K562 (cell line): Measurements from ENCODE around the gene SMPDL3B. TPM values are rescaled to one million over a fixed set of nuclear protein-coding genes. Genes with fewer than 3 reads are reported as not detected.

Source experiments
- ATAC-seq: fragments of 200-7000 bp; cut with Tn5 transposase; 3 replicates; pipeline ENCODE4 v1.9.1; 2020; ENCODE audit warnings: moderate library complexity
- BruUV-seq: library from RNA; stranded (reverse); fragments of 400-500 nt; replicated peaks from 2 replicates; lab custom pipeline; 2021; lab: Mats Ljungman, UMichigan
- CTCF ChIA-PET: fragments of 300-600 bp; formaldehyde crosslinking; extraction: SDS; loops from one replicate; lab custom pipeline; 2021; ENCODE audit warnings: low intra/inter-chr PET ratio; lab: Yijun Ruan, JAX
- POLR2A ChIA-PET: fragments of 300-600, 350-650 bp; sonication (Branson Sonifier 250); formaldehyde crosslinking; extraction: SDS; loops from one replicate; lab custom pipeline; 2021; ENCODE audit warnings: antibody characterized with exemption, inconsistent platforms; lab: Yijun Ruan, JAX
- DNase-seq, 4 experiments: peaks; one replicate each; pipeline versions ENCODE4 v3.0.0 to v3.0.0-alpha.2; 2011 to 2018; ENCODE audit warnings: low spot score in 3 of 4, mixed read lengths in 3 of 4; ENCODE audit errors: extremely low read depth in 1 of 4
- FAIRE-seq: peaks from 2 replicates; lab custom pipeline; 2011; peaks lifted over from hg19 to GRCh38; lab: Jason Lieb, UNC
- H2AFZ ChIP-seq: 2 replicates; pipeline ENCODE4 v1.6.0; 2011; ENCODE audit warnings: low read depth, low read length, control low read depth, inconsistent platforms
- H3K27ac ChIP-seq: fragments of 200-600 bp; 3 replicates; pipeline ENCODE4 v1.8.0; 2011; ENCODE audit warnings: low read depth, mild to moderate bottlenecking, control low read depth, inconsistent platforms, low read length, moderate library complexity, mixed read lengths; ENCODE audit errors: extremely low read depth
- H3K27me3 ChIP-seq, 2 experiments: fragments of 300-600 bp in 1 of 2; 2 replicates in 1 of 2; 3 replicates in 1 of 2; pipeline versions ENCODE4 v1.6.0 to v1.8.0; 2011; ENCODE audit warnings: inconsistent platforms in 2 of 2, low read length in 2 of 2, mild to moderate bottlenecking in 1 of 2, mixed read lengths in 1 of 2, moderate library complexity in 1 of 2; ENCODE audit not compliant: control insufficient read depth in 2 of 2, insufficient read depth in 2 of 2
- H3K36me3 ChIP-seq: fragments of 300-600 bp; 3 replicates; pipeline ENCODE4 v1.8.0; 2011; ENCODE audit warnings: mild to moderate bottlenecking, low read length, inconsistent platforms; ENCODE audit not compliant: control insufficient read depth, insufficient read depth
- H3K4me1 ChIP-seq, 2 experiments: fragments of 200-600 bp in 1 of 2; replicated peaks in 1 of 2; 2 replicates in 1 of 2; 3 replicates in 1 of 2; pipeline versions ENCODE4 v1.5.1 to v1.8.0; 2011; ENCODE audit warnings: inconsistent platforms in 2 of 2, low read length in 2 of 2, mild to moderate bottlenecking in 1 of 2, mixed read lengths in 1 of 2, moderate library complexity in 1 of 2; ENCODE audit not compliant: control insufficient read depth in 2 of 2, insufficient read depth in 2 of 2
- H3K4me2 ChIP-seq: 2 replicates; pipeline ENCODE4 v1.6.1; 2011; ENCODE audit warnings: low read length, control low read depth, inconsistent platforms, mixed read lengths; ENCODE audit not compliant: insufficient read depth
- H3K4me3 ChIP-seq: fragments of 200-600 bp; sonication (generic), shearing (Covaris generic); 2 replicates; pipeline ENCODE4 v1.5.1; 2016; ENCODE audit warnings: control low read depth, inconsistent platforms
- H3K79me2 ChIP-seq: fragments of 200-600 bp; 3 replicates; pipeline ENCODE4 v1.8.0; 2011; ENCODE audit warnings: low read length, inconsistent platforms; ENCODE audit not compliant: control insufficient read depth, insufficient read depth
- H3K9ac ChIP-seq, 2 experiments: 2 replicates each; pipeline versions ENCODE4 v1.6.0 to v1.6.1; 2011; ENCODE audit warnings: low read depth in 2 of 2, low read length in 2 of 2, control low read depth in 1 of 2, inconsistent platforms in 1 of 2, mild to moderate bottlenecking in 1 of 2, mixed read lengths in 1 of 2; ENCODE audit not compliant: insufficient read depth in 1 of 2
- H3K9me1 ChIP-seq: one replicate; pipeline ENCODE4 v1.6.0; 2011; ENCODE audit warnings: inconsistent platforms, mild to moderate bottlenecking, low read length, moderate library complexity; ENCODE audit not compliant: control insufficient read depth, insufficient read depth
- H3K9me3 ChIP-seq: replicated peaks from 2 replicates; pipeline ENCODE4 v1.5.1; 2011; ENCODE audit warnings: low read depth, low read length, inconsistent platforms; ENCODE audit not compliant: control insufficient read depth, insufficient read depth
- H4K20me1 ChIP-seq: replicated peaks from 2 replicates; pipeline ENCODE4 v1.6.1; 2011; ENCODE audit warnings: low read length, inconsistent platforms, mixed read lengths; ENCODE audit not compliant: control insufficient read depth, insufficient read depth
- CEBPB ChIP-seq: fragments of 450-650 bp; IDR thresholded peaks from 2 replicates; pipeline ENCODE4 v1.6.1; 2016; ENCODE audit warnings: missing genetic modification characterization, missing compliant biosample characterization
- CREB5 ChIP-seq: fragments of 250-450 bp; sonication (Bioruptor Pico); IDR thresholded peaks from 2 replicates; pipeline ENCODE4 v1.5.0; 2020; ENCODE audit warnings: mild to moderate bottlenecking
- CTBP1 ChIP-seq: fragments of 450-650 bp; IDR thresholded peaks from 2 replicates; pipeline ENCODE4 v1.6.1; 2016; ENCODE audit warnings: borderline replicate concordance
- DNMT1 ChIP-seq: fragments of 450-650 bp; IDR thresholded peaks from 2 replicates; pipeline ENCODE4 v1.6.1; 2016; ENCODE audit warnings: antibody characterized with exemption, mild to moderate bottlenecking
- ETV1 ChIP-seq: fragments of 450-650 bp; conservative IDR thresholded peaks from 2 replicates; pipeline ENCODE4 v1.6.1; 2016; ENCODE audit warnings: missing genetic modification characterization, control low read depth, low read depth, missing compliant biosample characterization
- FOXK1 ChIP-seq: sonication (generic); formaldehyde crosslinking; IDR thresholded peaks from 2 replicates; pipeline ENCODE4 v1.8.0; 2022; ENCODE audit warnings: missing genetic modification reagents, mild to moderate bottlenecking, borderline replicate concordance
- GATAD2A ChIP-seq: fragments of 450-650 bp; IDR thresholded peaks from 2 replicates; pipeline ENCODE4 v1.6.1; 2017
- HINFP ChIP-seq: fragments of 450-650 bp; conservative IDR thresholded peaks from 2 replicates; pipeline ENCODE4 v1.6.1; 2016; ENCODE audit warnings: missing genetic modification characterization, low read depth, mild to moderate bottlenecking, control low read depth, missing compliant biosample characterization
- HMG20B ChIP-seq: fragments of 250-450 bp; sonication (Bioruptor Pico); IDR thresholded peaks from 2 replicates; pipeline ENCODE4 v1.5.0; 2021; ENCODE audit warnings: mild to moderate bottlenecking
- NCOA2 ChIP-seq, 2 experiments: fragments of 450-650 bp; IDR thresholded peaks; 2 replicates each; pipeline ENCODE4 v1.6.1; 2018; ENCODE audit warnings: mild to moderate bottlenecking in 2 of 2, moderate library complexity in 1 of 2; ENCODE audit not compliant: partially characterized antibody in 2 of 2
- POLR2AphosphoS5 ChIP-seq: IDR thresholded peaks from 2 replicates; pipeline ENCODE4 v1.6.1; 2011; ENCODE audit warnings: mild to moderate bottlenecking, low read depth, low read length, moderate library complexity; ENCODE audit not compliant: control insufficient read depth, insufficient read depth
- RBM15 ChIP-seq: fragments of 200-400 bp; formaldehyde crosslinking; IDR thresholded peaks from 2 replicates; pipeline ENCODE4 v1.6.1; 2018; ENCODE audit warnings: mild to moderate bottlenecking, low read length, moderate library complexity; ENCODE audit not compliant: insufficient read depth
- RFX1 ChIP-seq: fragments of 450-650 bp; IDR thresholded peaks from 2 replicates; pipeline ENCODE4 v1.6.1; 2016; ENCODE audit warnings: mild to moderate bottlenecking, moderate library complexity
- RNF219 ChIP-seq: fragments of 250-450 bp; sonication (Bioruptor Pico); IDR thresholded peaks from 2 replicates; pipeline ENCODE4 v1.5.0; 2022; ENCODE audit warnings: mild to moderate bottlenecking
- ZNF639 ChIP-seq, 2 experiments: fragments of 200-800 bp in 1 of 2; sonication (Bioruptor generic) in 1 of 2; sonication (generic) in 1 of 2; formaldehyde crosslinking in 1 of 2; IDR thresholded peaks in 1 of 2; conservative IDR thresholded peaks in 1 of 2; 2 replicates each; pipeline versions ENCODE4 v1.5.0 to v1.6.1; 2016 to 2020; ENCODE audit warnings: missing compliant biosample characterization in 1 of 2, missing genetic modification characterization in 1 of 2, missing genetic modification reagents in 1 of 2
- ZNF696 ChIP-seq: fragments of 250-450 bp; sonication (Bioruptor Pico); conservative IDR thresholded peaks from 2 replicates; pipeline ENCODE4 v1.4.0; 2020; ENCODE audit warnings: mild to moderate bottlenecking, moderate library complexity
- whole genome bisulfite sequencing: fragments of 100-300 bp; shearing (Covaris generic); methylation state at CpG from one replicate; pipeline ENCODE4 v1.1.6; 2016; ENCODE audit warnings: low coverage, mixed read lengths; ENCODE audit not compliant: insufficient coverage; ENCODE audit errors: missing lambda C conversion rate; 5-methylcytosine and 5-hydroxymethylcytosine counted together
- in situ Hi-C: fragments of 300-500 bp; cut with MboI; formaldehyde crosslinking; loops from 4 replicates; pipeline ENCODE4 v1.15.0; 2018; ENCODE audit warnings: inconsistent platforms, mixed read lengths
- intact Hi-C: fragments of 100-400 bp; cut with micrococcal nuclease; formaldehyde crosslinking; loops from 2 replicates; pipeline ENCODE4 v1.14.2; 2022
- polyA plus RNA-seq, 8 experiments: library from polyadenylated mRNA; depleted of rRNA in 4 of 8; stranded (reverse) in 5 of 8; unstranded in 3 of 8; fragments of >200 nt; fragmentation: Nextera tagmentation in 2 of 8; fragmentation: Illumina TruSeq in 1 of 8; extraction: Ambion mirVana in 2 of 8; extraction: Trizol in 1 of 8; gene quantifications; 2 replicates each; pipeline versions ENCODE4 v1.2.1 to v1.2.3, GENCODE V29; 2011 to 2014; ENCODE audit warnings: inconsistent platforms in 1 of 8, missing spikeins in 1 of 8
- total RNA-seq, 7 experiments: library from RNA; depleted of rRNA in 6 of 7; stranded (reverse); fragments of >200 nt in 6 of 7; fragmentation: Illumina TruSeq in 2 of 7; extraction: Trizol in 2 of 7; gene quantifications; 2 replicates each; pipeline versions ENCODE4 v1.2.1 to v1.2.3, GENCODE V29; 2011 to 2021; ENCODE audit warnings: low replicate concordance in 1 of 7

Gene SMPDL3B
- total and polyA plus RNA-seq, 9 of the 15 experiments (the other 6 are each of a cell fraction or from before 2014, with no cell fraction given) = 0.07 to 1.2 (median 0.73) TPM

GRCh38 chr1:27973771-27974416, 39.1 kb downstream of the SMPDL3B start:
- FAIRE-seq = no peak
- no peaks in the 10 kb centered on the region for H3K79me2 ChIP-seq
- peaks cover 72% of the 10 kb centered on the region for H3K36me3 ChIP-seq
- WGBS = 55% methylated on average over 4 of the region's 4 CpGs
- intact Hi-C loops = no loop called here
- H2AFZ ChIP-seq = no peak overlapping the region
- no peak overlapping the region for H3K27ac ChIP-seq
- no peaks in the 10 kb centered on the region for H3K9me3 ChIP-seq
- no peaks in the 10 kb centered on the region for H4K20me1 ChIP-seq
- ATAC-seq = no peak
- H3K4me3 ChIP-seq = no peak overlapping the region
- DNase-seq = no peak
- H3K4me1 ChIP-seq = peaks cover 2 to 5% of the 10 kb centered on the region in 2 experiments; a peak in 4 of 5 replicates
- ChIA-PET CTCF (no interaction called here), POLR2A (interaction anchor here (0.6 to 1.4 kb wide), 5 partner anchors 12 to 126 kb away, joined by 3 to 4 read pairs (median 3); no protein-coding TSS in a partner anchor)
- H3K27me3 ChIP-seq = no peaks in the 10 kb centered on the region
- BruUV-seq = no TSS peak
- H3K9me1 ChIP-seq = no peaks in the 10 kb centered on the region
- in situ Hi-C loops = no loop called here
- H3K9ac ChIP-seq = no peak overlapping the region
- no peak overlapping the region for H3K4me2 ChIP-seq
- TF ChIP-seq RNF219 (CRISPR knock-in tag) (no peak), ZNF639 (CRISPR knock-in tag; conservative IDR thresholded peaks at IDR 0.05 in 1 of 2, IDR thresholded peaks at IDR 0.05 in 1 of 2) (no peak), NCOA2 (IDR thresholded peaks at IDR 0.05; ENCODE audit: partially characterized antibody in 2 of 2) (no peak), DNMT1 (no peak), CREB5 (CRISPR knock-in tag) (no peak), HINFP (tag) (no peak), RBM15 (no peak), FOXK1 (CRISPR knock-in tag) (no peak), GATAD2A (no peak), POLR2AphosphoS5 (no peak), CEBPB (tag) (no peak), CTBP1 (no peak), RFX1 (no peak), HMG20B (CRISPR knock-in tag) (no peak), ZNF696 (CRISPR knock-in tag) (no peak), ETV1 (tag) (no peak)
